ENCODE measurements around the gene PRKCZ.

The PRKCZ gene

DNA sequence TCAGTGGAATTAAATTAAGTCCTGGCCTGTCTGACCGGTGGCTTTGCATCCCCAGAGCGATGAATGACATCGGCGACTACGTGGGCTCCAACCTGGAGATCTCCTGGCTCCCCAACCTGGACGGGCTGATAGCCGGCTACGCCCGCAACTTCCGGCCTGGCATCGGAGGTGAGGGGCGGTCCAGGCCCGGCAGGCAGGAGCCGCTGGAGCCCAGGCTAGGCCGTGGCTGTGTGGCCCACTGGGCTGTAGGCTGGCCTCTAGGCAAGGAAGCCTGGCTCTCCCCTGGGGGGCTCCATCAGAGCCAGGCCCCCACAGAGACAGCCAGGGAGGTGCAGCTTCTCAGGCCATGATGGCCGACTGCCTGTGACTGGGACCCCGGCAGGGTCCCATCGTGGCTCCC lies 25.3 kb upstream of the PRKCZ start:
- DNase-seq (ENCODE audit: low spot score) (no peak), FAIRE-seq (no peak)

- DNase-seq (ENCODE audit: low spot score) (no peak), FAIRE-seq (no peak)
Observed at GRCh38 chr1:2025491-2025981, 24.7 kb upstream of the PRKCZ start.

DNA sequence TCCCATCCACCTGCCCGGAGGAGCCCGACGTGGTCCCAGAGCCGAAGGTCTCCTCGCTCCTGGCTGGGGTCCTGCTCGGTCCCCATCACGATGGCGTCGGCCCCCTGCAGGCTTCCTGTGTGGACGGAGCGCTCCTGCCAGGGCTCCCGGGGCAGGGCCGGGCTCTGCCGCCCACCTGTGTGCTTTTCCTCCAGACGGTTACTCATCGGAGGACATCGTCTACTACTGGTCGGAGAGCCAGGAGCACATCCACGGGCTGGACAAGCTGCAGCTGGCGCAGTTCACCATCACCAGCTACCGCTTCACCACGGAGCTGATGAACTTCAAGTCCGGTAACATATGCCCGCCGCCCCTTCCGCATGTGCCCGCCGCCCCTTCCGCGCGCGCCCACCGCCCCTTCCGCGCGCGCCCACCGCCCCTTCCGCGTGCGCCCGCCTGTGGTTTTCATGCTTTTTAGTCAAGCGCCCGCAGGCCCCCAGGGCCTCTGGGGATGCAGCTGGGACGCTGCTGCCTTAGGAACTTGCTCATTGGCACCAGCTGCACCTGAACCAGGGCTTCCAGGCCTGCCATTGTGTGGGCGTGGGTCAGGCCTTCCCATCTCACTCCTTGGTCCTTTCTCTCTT lies 22.1 kb upstream of the PRKCZ start:
- no peak for DNase-seq (ENCODE audit: low spot score)
- FAIRE-seq = no peak

- no peak for FAIRE-seq
Observed at GRCh38 chr1:2028870-2029560, 21.2 kb upstream of the PRKCZ start.

DNA sequence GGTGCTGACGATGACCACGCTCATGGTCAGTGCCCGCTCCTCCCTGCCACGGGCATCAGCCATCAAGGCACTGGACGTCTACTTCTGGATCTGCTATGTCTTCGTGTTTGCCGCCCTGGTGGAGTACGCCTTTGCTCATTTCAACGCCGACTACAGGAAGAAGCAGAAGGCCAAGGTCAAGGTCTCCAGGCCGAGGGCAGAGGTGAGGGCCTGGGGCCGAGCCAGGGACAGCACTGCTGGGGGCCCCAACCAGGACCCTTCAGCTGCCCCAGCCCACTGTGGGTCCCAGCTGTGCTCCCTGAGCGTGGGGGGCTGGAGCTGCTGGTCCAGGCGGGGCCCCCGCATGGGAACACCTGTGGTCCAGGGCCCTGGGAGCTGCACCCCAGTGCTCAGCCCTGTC lies 20.6 kb upstream of the PRKCZ start:
- no peak for DNase-seq (ENCODE audit: low spot score)
- no peak for FAIRE-seq

More at GRCh38 chr1:2028870-2029560, 21.2 kb upstream of the PRKCZ start:
- DNase-seq (ENCODE audit: low spot score) = no peak

GRCh38 chr1:2030076-2030871 lies 19.9 kb upstream of the PRKCZ start:
- DNase-seq (ENCODE audit: low spot score) = no peak
- no peak for FAIRE-seq

GRCh38 chr1:2031546-2032540 lies 18.4 kb upstream of the PRKCZ start:
- FAIRE-seq (no peak), DNase-seq (ENCODE audit: low spot score) (no peak)

GRCh38 chr1:2032737-2033136 lies 17.5 kb upstream of the PRKCZ start:
- FAIRE-seq (no peak), DNase-seq (ENCODE audit: low spot score) (no peak)

DNA sequence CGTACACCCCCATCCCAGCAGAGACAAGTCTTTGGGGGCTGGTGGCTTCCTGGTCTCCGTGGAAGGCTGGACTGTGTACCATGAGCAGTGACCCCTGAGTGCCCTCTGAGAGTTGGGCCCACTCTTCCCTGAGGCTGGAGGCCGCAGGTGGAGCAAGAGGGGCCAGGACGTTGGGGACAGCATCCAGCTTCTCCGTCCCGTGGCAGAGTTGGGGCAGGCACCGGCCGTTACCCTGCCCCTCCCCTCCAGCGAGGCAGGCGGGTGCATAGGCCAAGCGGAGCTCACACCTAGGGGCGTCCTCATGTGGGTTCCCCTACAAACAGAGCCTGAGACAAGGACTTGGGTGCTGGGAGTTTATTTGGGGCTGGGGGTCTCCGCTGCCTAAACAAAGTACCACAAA lies 17.0 kb upstream of the PRKCZ start:
- FAIRE-seq = no peak
- DNase-seq (ENCODE audit: low spot score) = no peak

GRCh38 chr1:2036287-2036686 lies 13.9 kb upstream of the PRKCZ start:
- no peak for FAIRE-seq

GRCh38 chr1:2037314-2037979 lies 12.8 kb upstream of the PRKCZ start:
- FAIRE-seq (no peak), DNase-seq (ENCODE audit: low spot score) (no peak)

More at GRCh38 chr1:2036287-2036686, 13.9 kb upstream of the PRKCZ start:
- DNase-seq (ENCODE audit: low spot score) = no peak

- DNase-seq (ENCODE audit: low spot score) (no peak), FAIRE-seq (no peak)
Observed at GRCh38 chr1:2038229-2038628, 12.0 kb upstream of the PRKCZ start.

GRCh38 chr1:2039251-2039650 lies 11.0 kb upstream of the PRKCZ start:
- no peak for DNase-seq (ENCODE audit: low spot score)
- no peak for FAIRE-seq

DNA sequence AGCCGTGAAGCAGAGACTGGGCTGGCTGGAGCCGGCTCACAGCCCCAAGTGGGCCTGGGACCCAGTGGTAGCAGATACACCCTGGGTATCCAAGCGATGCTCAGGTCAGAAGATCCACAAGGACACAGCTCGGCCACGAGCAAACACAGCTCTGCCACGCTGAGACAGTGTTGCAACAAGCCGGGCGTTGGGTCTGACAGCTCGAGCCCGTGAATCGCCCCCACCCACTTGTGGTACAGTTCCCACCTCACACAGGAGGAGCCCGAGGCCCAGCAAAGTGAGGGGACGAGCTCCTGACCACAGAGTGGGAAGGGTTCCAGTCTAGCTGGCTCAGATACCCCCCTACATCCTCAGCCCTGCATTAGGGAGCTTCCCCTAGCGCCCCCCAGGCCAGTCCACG lies 8.9 kb upstream of the PRKCZ start:
- FAIRE-seq (no peak), DNase-seq (ENCODE audit: low spot score) (no peak)

- no peak for FAIRE-seq
- no peak for DNase-seq (ENCODE audit: low spot score)
Observed at GRCh38 chr1:2041887-2042286, 8.3 kb upstream of the PRKCZ start.

GRCh38 chr1:2042830-2043773 lies 7.1 kb upstream of the PRKCZ start:
- FAIRE-seq (no peak), DNase-seq (ENCODE audit: low spot score) (no peak)

GRCh38 chr1:2043886-2044285 lies 6.3 kb upstream of the PRKCZ start:
- DNase-seq (ENCODE audit: low spot score) (no peak), FAIRE-seq (no peak)

GRCh38 chr1:2044510-2045319 lies 5.5 kb upstream of the PRKCZ start:
- no peak for DNase-seq (ENCODE audit: low spot score)
- FAIRE-seq = no peak
